Measurements from ENCODE around the gene DRC3. TPM values are rescaled to one million over a fixed set of nuclear protein-coding genes. Genes with fewer than 3 reads are reported as not detected.

The DRC3 gene
- total RNA-seq, 2 experiments from 2014 or later, result 0.40 to 0.64 TPM

DNA sequence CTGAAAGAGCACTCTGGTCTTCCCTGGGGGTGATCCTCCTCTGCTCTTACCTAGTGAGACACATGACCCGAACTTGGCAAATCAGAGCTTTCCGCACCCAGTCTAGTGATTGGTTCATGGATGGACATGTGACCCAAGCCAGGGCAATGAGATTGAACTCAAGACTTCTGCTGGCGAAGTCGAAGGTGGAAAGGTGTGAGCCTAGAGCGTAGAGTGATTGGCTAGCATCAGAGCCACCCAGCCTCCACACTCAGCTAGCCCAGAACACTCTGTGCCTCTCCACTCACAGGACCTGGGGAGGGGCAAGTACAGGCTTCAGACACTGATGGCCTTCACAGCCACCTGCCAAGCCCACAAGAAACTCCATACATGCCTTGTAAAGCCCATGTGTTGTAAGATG is 48.7 kb downstream of the DRC3 start:
- H3K4me3 Mint-ChIP-seq, result no peak overlapping the region
- no peaks in the 10 kb centered on the region for H3K27me3 Mint-ChIP-seq (ENCODE audit: low read depth)
- no peak for DNase-seq
- H3K4me1 Mint-ChIP-seq (ENCODE audit: low read depth), result peaks cover 9% of the 10 kb centered on the region
- intact Hi-C loops (cut with micrococcal nuclease), result no loop called here
- peaks cover 11% of the 10 kb centered on the region for H3K36me3 Mint-ChIP-seq (ENCODE audit: low read depth)
- no peaks in the 10 kb centered on the region for H3K9me3 Mint-ChIP-seq
- no peak overlapping the region for H3K27ac Mint-ChIP-seq
- CTCF ChIA-PET, result no interaction called here

DNA sequence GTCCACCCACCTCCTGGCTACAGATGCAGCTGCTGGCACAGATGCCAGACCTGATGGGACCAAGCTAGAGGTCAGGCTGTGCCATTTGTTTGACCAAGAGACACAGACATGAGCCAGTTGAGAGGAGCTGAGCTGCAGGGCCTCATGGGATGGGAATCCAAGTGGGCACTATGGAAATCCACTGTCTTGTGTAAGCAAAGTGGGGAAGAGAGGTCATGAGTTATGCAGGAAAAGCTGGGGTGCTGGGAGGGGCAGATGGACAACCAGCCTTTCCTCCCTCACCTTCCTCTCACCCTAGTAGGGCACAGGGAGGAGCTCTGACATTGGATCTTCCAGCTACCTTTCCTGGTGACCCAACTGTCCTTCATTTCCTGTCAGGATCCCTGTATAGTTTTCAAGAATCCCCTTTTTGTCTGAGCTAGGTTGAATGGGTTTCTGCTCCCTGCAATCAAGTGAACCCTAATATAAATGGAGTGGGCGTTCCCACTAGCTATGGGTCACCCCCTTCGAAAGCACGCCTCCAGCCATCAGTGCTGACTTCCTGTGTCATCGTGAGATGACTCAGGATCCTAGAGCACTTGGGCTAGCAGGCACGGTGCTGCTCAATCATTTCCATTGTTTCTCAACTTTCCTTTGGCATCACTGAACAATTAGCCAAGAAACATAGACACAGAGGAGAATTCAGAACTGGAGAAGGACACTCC is 52.7 kb downstream of the DRC3 start:
- no peak overlapping the region for H3K4me3 Mint-ChIP-seq
- H3K4me1 Mint-ChIP-seq (ENCODE audit: low read depth), result peaks cover 9% of the 10 kb centered on the region
- CTCF ChIA-PET, result interaction anchor here (0.9 to 1.5 kb wide), 3 partner anchors 8 to 134 kb away, joined by 3 to 5 read pairs (median 4); no protein-coding TSS in a partner anchor
- H3K36me3 Mint-ChIP-seq (ENCODE audit: low read depth), result peaks cover 10% of the 10 kb centered on the region
- H3K9me3 Mint-ChIP-seq, result no peaks in the 10 kb centered on the region
- DNase-seq, result peak; percentile 55
- intact Hi-C loops (cut with micrococcal nuclease), result no loop called here
- H3K27me3 Mint-ChIP-seq (ENCODE audit: low read depth), result no peaks in the 10 kb centered on the region
- peak overlapping the region; percentile 3 for H3K27ac Mint-ChIP-seq

DNA sequence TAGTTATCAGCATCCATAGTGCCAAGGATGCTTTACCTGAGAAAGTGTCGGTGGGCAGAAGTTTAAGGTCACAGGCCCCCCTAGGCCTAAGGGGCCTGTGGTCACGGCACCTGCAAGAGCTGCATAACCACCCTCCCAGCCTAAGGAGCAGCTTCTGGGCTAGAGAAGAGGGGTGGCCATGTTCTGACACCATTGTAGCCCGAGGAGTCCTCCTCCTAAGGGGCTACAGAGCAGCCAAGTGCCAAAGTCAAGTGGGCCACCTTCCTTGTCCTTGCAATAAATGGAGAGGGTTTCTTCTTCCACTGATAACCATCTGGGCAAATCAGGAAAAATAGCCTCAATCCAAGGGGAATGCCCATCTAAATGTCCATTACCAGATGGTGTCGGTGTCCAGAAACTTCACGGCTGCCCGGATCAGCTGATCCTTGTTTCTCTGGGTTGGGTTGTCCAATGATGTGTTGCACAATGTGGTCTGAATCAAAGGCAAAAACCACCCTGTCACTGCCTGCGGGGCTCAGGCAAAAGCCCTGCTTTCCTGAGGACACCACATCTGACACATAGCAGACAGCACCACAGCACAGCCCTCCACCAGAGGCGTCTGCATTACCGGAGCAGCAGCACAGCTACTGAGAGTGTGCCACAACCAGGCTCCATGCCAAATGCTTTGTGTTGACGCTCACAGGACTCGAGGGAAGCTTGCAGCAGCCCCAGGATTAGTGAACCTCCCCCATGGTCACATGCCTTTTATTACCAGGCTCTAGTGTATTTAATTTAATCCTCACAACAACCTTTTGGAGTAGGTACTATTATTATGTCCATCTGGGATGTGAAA is 53.5 kb downstream of the DRC3 start:
- intact Hi-C loops (cut with micrococcal nuclease), result no loop called here
- Mint-ChIP-seq H3K4me3 (no peak overlapping the region), H3K27ac (peak overlapping the region; percentile 3), H3K27me3 (ENCODE audit: low read depth) (no peaks in the 10 kb centered on the region), H3K4me1 (ENCODE audit: low read depth) (peaks cover 9% of the 10 kb centered on the region), H3K36me3 (ENCODE audit: low read depth) (peaks cover 10% of the 10 kb centered on the region), H3K9me3 (no peaks in the 10 kb centered on the region)
- DNase-seq, result no peak
- CTCF ChIA-PET, result interaction anchor here (0.9 to 1.5 kb wide), 3 partner anchors 7 to 135 kb away, joined by 3 to 5 read pairs (median 4); no protein-coding TSS in a partner anchor

DNA sequence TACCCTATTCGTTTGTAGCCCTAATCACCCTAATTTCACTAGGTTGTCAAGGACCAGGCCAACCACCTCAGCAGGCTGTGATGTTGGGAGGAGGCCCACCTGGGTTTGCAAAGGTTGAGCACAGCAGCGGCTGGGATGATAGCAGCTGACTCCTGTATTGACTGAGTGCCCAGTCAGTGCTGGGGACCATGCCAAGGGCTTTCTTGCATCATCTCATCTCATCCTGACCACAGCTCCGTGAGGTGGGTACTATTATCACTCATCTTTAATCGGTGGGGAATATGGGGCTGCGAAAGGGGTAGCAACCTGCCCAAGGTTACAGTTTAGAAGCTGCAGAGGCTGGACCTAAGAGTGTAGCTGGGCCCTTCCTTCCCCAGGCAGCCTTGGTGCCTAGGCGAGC is 54.6 kb downstream of the DRC3 start:
- Mint-ChIP-seq H3K27me3 (ENCODE audit: low read depth) (no peaks in the 10 kb centered on the region), H3K27ac (no peak overlapping the region), H3K4me1 (ENCODE audit: low read depth) (peaks cover 12% of the 10 kb centered on the region), H3K9me3 (no peaks in the 10 kb centered on the region), H3K4me3 (no peak overlapping the region), H3K36me3 (ENCODE audit: low read depth) (peaks cover 6% of the 10 kb centered on the region)
- intact Hi-C loops (cut with micrococcal nuclease), result no loop called here
- CTCF ChIA-PET, result no interaction called here
- DNase-seq, result no peak

DNA sequence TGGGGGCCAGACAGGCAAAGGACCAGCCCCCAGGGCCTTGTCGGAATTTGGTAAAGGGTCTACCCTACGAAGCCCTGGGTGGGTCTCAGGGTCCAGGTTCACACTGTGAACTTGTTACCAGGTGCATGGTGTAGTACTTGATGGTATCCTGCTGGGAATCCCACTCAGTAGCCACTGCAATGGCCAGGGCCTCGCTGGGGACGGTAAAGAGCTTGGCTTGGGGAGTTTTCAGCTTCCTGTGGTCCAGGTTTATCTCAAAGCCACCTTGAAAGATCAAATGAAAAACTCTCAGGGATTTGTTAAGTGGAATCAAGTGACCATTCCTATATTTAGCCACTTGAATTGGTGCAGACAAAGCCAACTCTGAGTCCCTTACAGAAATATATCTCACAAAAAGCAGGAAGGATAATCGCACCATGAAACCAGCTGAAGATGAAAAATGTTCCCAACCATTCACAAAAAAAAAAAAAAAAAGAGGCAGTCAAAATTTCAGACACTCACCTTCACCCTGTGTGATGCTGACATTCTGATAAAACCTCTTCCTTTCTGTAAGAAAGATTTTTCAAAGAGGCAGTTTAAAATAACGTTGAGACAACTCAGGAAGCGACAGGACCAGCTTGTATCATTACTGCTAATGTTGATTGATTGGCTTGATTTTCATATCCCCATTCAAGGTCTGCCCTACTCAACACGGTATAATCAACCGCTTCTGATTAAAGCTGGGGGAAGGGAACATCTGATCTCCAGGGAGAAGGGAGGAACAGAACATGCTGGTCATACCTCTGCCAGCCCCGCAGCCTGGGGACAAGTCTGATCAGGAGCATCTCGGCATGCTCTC is 55.7 kb downstream of the DRC3 start:
- no peaks in the 10 kb centered on the region for H3K27me3 Mint-ChIP-seq (ENCODE audit: low read depth)
- no peak for DNase-seq
- no peak overlapping the region for H3K27ac Mint-ChIP-seq
- peaks cover 6% of the 10 kb centered on the region for H3K36me3 Mint-ChIP-seq (ENCODE audit: low read depth)
- no peak overlapping the region for H3K4me3 Mint-ChIP-seq
- H3K4me1 Mint-ChIP-seq (ENCODE audit: low read depth), result peaks cover 19% of the 10 kb centered on the region
- intact Hi-C loops (cut with micrococcal nuclease), result no loop called here
- no peaks in the 10 kb centered on the region for H3K9me3 Mint-ChIP-seq
- CTCF ChIA-PET, result interaction anchor here (0.7 to 0.8 kb wide), 2 partner anchors 10 to 42 kb away, joined by 3 read pairs; partner anchors contain the start of genes ATPAF2 and GID4

DNA sequence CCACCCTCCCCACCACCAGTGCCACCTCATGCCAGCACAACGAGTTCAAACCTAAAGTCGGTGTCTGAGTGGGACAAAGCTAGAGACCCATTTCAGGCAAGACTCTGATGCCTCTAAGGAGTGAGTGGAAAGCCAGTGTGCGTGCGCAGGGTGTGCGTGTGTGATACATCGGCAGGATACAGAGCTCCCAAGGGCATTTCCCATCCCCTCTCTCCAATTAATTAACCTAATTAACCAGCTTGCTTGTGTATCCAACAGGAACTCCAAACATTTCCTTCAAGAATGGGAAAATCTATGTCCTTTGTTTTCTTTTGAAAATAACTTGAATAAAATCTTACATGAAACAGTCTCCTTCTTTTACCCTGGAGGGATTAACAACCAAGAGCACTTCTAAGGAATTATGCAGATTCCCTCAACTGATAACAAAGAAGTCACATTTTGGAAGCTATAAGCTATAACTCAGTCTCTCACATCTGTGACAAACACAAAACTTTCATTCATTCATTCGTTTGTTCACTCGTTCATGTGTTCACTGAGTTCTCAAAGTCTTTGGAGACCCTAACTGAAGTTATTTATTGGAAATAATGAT is 56.4 kb downstream of the DRC3 start:
- CTCF ChIA-PET, result interaction anchor here (0.7 to 1.0 kb wide), 3 partner anchors 10 to 388 kb away, joined by 3 read pairs; partner anchors contain the start of genes ATPAF2 and GID4
- Mint-ChIP-seq H3K36me3 (ENCODE audit: low read depth) (peaks cover 4% of the 10 kb centered on the region), H3K9me3 (no peaks in the 10 kb centered on the region), H3K4me3 (no peak overlapping the region), H3K27ac (no peak overlapping the region), H3K4me1 (ENCODE audit: low read depth) (peaks cover 24% of the 10 kb centered on the region), H3K27me3 (ENCODE audit: low read depth) (no peaks in the 10 kb centered on the region)
- no peak for DNase-seq
- intact Hi-C loops (cut with micrococcal nuclease), result no loop called here

DNA sequence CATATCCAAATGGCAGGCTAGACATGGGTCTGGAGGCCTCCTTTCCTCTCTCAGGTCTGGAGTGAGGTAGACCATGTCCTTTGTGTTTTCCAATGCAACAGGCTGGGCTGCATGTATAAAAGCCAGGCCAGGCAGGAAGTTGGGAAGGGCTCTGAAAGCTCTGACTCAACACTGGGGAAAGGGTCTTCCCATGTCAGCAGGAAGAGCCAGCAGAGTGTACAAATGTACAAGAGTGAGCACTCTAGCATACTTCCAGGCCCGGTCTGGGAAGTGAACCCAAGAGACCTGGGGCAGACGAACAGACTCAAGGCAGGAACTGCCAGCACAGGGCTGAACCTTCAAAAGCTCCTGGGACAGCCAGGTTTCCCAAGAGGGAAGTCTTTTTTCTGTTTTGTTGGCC is 59.3 kb downstream of the DRC3 start:
- no peaks in the 10 kb centered on the region for H3K36me3 Mint-ChIP-seq (ENCODE audit: low read depth)
- no peak for DNase-seq
- H3K27me3 Mint-ChIP-seq (ENCODE audit: low read depth), result no peaks in the 10 kb centered on the region
- intact Hi-C loops (cut with micrococcal nuclease), result loop anchor here (2.0 to 5.0 kb wide), 3 partner anchors 47 to 219 kb away; no protein-coding TSS in a partner anchor
- no peak overlapping the region for H3K27ac Mint-ChIP-seq
- no peaks in the 10 kb centered on the region for H3K9me3 Mint-ChIP-seq
- no peak overlapping the region for H3K4me3 Mint-ChIP-seq
- H3K4me1 Mint-ChIP-seq (ENCODE audit: low read depth), result peaks cover 19% of the 10 kb centered on the region
- CTCF ChIA-PET, result interaction anchor here (0.6 to 1.5 kb wide), 3 partner anchors 85 to 352 kb away, joined by 3 read pairs; no protein-coding TSS in a partner anchor

DNA sequence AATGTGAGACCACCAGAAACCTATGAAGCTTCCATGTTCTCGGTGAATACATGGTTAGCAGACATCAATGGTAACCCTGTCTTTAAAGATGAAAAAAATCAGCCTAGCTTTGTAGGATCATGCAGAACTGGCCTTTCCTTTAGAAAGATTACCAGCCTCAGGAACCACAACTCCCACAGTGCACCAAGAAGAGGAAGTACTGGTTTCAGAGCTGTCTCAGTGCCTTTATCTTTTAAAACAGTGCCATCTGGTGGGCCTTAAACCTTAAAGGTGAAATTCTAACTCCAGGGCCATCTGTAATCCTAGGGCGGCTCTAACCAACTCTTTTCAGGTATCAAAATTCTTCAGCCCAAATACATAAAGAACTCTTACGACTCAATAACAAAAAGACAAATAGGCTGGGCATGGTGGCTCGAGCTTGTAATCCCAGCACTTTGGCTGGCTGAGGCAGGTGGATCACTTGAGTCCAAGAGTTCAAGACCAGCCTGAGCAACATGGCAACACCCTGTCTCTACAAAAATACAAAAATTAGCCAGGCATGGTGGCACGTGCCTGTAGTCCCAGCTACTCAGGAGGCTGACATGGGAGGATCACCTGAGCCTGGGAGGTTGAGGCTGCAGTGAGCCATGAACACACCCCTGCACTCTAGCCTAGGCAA is 60.9 kb downstream of the DRC3 start:
- H3K4me3 Mint-ChIP-seq, result no peak overlapping the region
- CTCF ChIA-PET, result interaction anchor here (0.6 to 1.8 kb wide), 22 partner anchors 8 to 351 kb away, joined by 3 to 21 read pairs (median 3); no protein-coding TSS in a partner anchor
- intact Hi-C loops (cut with micrococcal nuclease), result loop anchor here (1.0 to 5.0 kb wide), 5 partner anchors 49 to 352 kb away; partner anchors contain the start of gene RAI1
- no peaks in the 10 kb centered on the region for H3K27me3 Mint-ChIP-seq (ENCODE audit: low read depth)
- peaks cover 33% of the 10 kb centered on the region for H3K4me1 Mint-ChIP-seq (ENCODE audit: low read depth)
- peak; percentile 74 for DNase-seq
- H3K36me3 Mint-ChIP-seq (ENCODE audit: low read depth), result no peaks in the 10 kb centered on the region
- no peak overlapping the region for H3K27ac Mint-ChIP-seq
- no peaks in the 10 kb centered on the region for H3K9me3 Mint-ChIP-seq

DNA sequence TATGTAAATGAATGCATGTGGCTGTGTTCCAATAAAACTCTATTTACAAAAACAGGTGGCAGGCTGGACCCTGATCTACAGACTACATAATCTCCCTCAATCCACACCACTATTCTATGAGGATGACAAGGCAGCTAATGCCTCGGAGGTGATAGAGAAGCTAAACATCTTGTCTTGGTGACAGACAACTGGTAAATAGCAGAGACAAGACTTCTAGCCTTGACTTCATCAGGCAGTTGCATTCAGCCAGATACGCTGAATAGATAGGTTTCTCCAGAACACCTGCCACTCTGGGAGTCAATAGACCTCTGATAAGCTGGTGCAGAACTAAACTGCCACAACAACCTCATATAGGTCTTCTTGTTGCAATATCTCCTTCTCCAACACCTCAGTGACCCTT is 63.0 kb downstream of the DRC3 start:
- Mint-ChIP-seq H3K27me3 (ENCODE audit: low read depth) (no peaks in the 10 kb centered on the region), H3K36me3 (ENCODE audit: low read depth) (peaks cover 2% of the 10 kb centered on the region), H3K9me3 (no peaks in the 10 kb centered on the region), H3K4me3 (no peak overlapping the region), H3K4me1 (ENCODE audit: low read depth) (peaks cover 41% of the 10 kb centered on the region), H3K27ac (no peak overlapping the region)
- DNase-seq, result no peak
- intact Hi-C loops (cut with micrococcal nuclease), result no loop called here
- CTCF ChIA-PET, result interaction anchor here (0.9 to 1.7 kb wide), 4 partner anchors 11 to 145 kb away, joined by 3 to 5 read pairs (median 4); no protein-coding TSS in a partner anchor

DNA sequence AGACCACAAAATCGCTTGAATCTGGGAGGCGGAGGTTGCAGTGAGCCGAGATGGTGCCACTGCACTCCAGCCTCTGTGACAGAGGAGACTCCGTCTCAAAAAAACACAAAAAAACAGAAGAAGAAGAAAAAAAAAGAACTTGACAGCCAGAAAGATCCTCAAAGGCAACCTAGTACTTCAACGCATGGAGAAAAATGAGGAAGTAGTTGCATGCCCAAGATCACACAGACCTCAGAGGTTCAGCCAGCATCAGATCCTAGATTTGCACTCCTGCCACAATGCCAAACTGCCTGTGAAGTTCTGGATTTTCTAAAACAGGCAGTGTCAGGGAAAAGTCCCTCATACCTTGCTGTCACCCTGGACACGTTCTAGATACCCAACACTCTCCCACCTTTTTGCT is 64.8 kb downstream of the DRC3 start:
- intact Hi-C loops (cut with micrococcal nuclease), result no loop called here
- Mint-ChIP-seq H3K36me3 (ENCODE audit: low read depth) (peaks cover 2% of the 10 kb centered on the region), H3K27ac (no peak overlapping the region), H3K4me3 (peak overlapping the region; percentile 86), H3K27me3 (ENCODE audit: low read depth) (no peaks in the 10 kb centered on the region), H3K9me3 (no peaks in the 10 kb centered on the region), H3K4me1 (ENCODE audit: low read depth) (peaks cover 49% of the 10 kb centered on the region)
- CTCF ChIA-PET, result interaction anchor here (0.9 to 1.0 kb wide), 3 partner anchors 51 to 355 kb away, joined by 3 to 8 read pairs (median 3); no protein-coding TSS in a partner anchor
- no peak for DNase-seq

Data from activated naive CD4-positive, alpha-beta T cell treated with anti-CD3 and anti-CD28 coated beads for 36 hours (primary cell).